PC-9 (cell line): Measurements from ENCODE around the gene EML1.

Experiments
- CTCF ChIP-seq: fragments of 200-600 bp; sonication (generic); conservative IDR thresholded peaks from 2 replicates; pipeline ENCODE4 v1.6.1; 2017; ENCODE audit warnings: mixed run types, antibody characterized with exemption, mild to moderate bottlenecking, moderate library complexity
- EZH2 ChIP-seq: fragments of 200-600 bp; sonication (generic); IDR thresholded peaks from 2 replicates; pipeline ENCODE4 v1.8.0; 2017; ENCODE audit warnings: antibody characterized with exemption, low read depth

DNA sequence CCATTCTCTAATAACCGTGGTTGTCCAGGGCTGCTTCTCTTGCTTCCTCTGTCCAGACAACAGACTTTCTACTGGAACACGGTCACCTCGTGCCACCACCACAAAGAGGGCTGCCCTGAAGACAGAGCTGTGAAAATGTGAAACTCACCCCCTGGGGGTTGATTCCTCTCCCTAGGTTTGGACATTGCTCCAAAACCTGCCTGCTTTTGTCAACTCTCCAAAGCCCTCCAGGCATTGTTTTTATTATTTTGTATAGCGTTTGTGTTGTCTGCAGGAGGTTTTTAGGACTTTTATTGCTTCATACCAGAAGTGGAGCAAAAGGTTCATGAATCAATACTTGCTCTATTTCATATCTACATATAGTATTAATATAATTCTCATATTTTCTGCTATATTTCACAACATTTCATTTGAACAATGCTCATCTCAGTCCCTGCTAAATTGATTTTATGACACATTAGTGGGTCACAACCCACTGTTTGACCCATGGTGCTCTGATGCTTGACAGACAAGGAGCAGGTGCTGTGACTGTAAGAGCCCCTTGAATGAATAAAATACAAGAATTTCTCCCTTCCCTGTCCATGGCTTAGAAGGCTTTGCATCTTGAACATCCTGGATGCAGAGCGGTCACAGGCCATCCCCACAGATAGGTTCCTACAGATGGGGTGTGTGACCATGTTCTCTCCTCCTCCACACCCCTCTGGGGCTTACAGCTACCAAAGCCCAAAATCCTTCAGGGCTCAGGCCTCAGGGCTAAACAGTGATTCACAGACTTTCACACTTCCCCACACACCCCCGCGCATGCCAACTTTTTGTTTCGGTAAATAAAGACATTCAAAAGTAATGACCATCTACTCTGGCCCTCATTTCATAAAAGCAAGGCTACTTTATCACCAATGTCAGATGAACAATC is 20.6 kb upstream of the EML1 start:
- no peak for TF ChIP-seq CTCF
- no peak for TF ChIP-seq EZH2
